Ascending aorta (tissue), 2 donors: ENCODE data around the gene COA5. TPM values are rescaled to one million over a fixed set of nuclear protein-coding genes. Genes with fewer than 3 reads are reported as not detected.
"Not testable (repeated sequence)": the region's sequence is repeated elsewhere in the genome, so short reads cannot be mapped to it uniquely, and the experiment has no call there.

Experiments
- DNase-seq, 2 donors: peaks; one replicate each; pipeline ENCODE4 v3.0.0-alpha.2; 2019; ENCODE audit warnings: low spot score in 2 of 2
- H3K27ac ChIP-seq, 2 donors: fragments of 200-600 bp; sonication (generic); one replicate each; pipeline ENCODE4 v1.5.1; 2016 to 2017; ENCODE audit warnings: mild to moderate bottlenecking in 1 of 2
- H3K27me3 ChIP-seq: fragments of 200-600 bp; sonication (generic); one replicate; pipeline ENCODE4 v1.5.1; 2017
- H3K36me3 ChIP-seq, 2 donors: fragments of 200-600 bp; sonication (generic); one replicate each; pipeline ENCODE4 v1.5.1; 2016
- H3K4me1 ChIP-seq, 2 donors: fragments of 200-600 bp; sonication (generic); one replicate each; pipeline ENCODE4 v1.5.1; 2016 to 2017; ENCODE audit warnings: mild to moderate bottlenecking in 1 of 2
- H3K4me3 ChIP-seq, 2 donors: fragments of 200-600 bp; sonication (generic); one replicate each; pipeline ENCODE4 v1.5.1; 2016 to 2017; ENCODE audit warnings: mild to moderate bottlenecking in 1 of 2
- H3K9me3 ChIP-seq, 2 donors: fragments of 200-600 bp; sonication (generic); one replicate each; pipeline ENCODE4 v1.5.1; 2016
- intact Hi-C: fragments of 100-400 bp; cut with DNase I; formaldehyde crosslinking; loops from one replicate; pipeline ENCODE4 v1.15.1; 2023
- total RNA-seq: library from RNA; depleted of rRNA; stranded (reverse); fragments of >200 nt; gene quantifications from one replicate; pipeline ENCODE4 v1.1.0, GENCODE V29; 2016
- TF ChIP-seq, protein P1 (sequence below), 3 experiments: fragments of 200-600 bp in 2 of 3; fragments of 450-650 bp in 1 of 3; sonication (generic) in 2 of 3; IDR thresholded peaks; one replicate each; pipeline ENCODE4 v1.5.1; 2016 to 2019; ENCODE audit warnings: antibody characterized with exemption in 3 of 3, mild to moderate bottlenecking in 1 of 3, moderate library complexity in 1 of 3

Gene COA5
- total RNA-seq, 1 donor from 2014 or later, result 86.3 TPM

DNA sequence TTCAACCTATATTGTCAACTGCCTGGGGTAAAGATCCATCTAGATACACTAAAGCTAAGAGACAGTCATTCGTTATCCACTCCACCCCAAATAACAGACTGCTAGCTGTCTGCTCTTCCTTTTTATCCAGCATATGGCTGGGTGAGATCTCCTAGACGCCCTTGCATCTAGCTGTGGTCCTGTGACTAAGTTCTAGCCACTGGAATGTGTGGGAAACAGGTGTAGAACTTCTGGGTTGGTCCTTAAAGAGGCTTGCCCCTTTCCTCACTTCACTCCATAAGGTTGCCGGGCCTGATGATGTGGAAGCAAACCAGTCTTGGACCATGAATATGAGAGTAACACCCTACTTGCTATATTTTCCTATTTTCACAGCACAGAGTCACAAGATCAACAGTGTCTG, 3.2 kb downstream of the COA5 start:
- Histone ChIP-seq H3K27me3 (no peaks in the 10 kb centered on the region), H3K36me3 (peaks cover 12 to 33% of the 10 kb centered on the region in 2 donors), H3K9me3 (no peaks in the 10 kb centered on the region), H3K27ac (no peak overlapping the region), H3K4me3 (no peak overlapping the region), H3K4me1 (peaks cover 14 to 21% of the 10 kb centered on the region in 2 donors)
- intact Hi-C loops, result loop anchor here (5.0 to 10.0 kb wide), 2 partner anchors 550 to 732 kb away; partner anchors contain the start of genes EIF5B, LIPT1, TSGA10 and TXNDC9
- DNase-seq, result no peak
- TF ChIP-seq, protein P1, sequence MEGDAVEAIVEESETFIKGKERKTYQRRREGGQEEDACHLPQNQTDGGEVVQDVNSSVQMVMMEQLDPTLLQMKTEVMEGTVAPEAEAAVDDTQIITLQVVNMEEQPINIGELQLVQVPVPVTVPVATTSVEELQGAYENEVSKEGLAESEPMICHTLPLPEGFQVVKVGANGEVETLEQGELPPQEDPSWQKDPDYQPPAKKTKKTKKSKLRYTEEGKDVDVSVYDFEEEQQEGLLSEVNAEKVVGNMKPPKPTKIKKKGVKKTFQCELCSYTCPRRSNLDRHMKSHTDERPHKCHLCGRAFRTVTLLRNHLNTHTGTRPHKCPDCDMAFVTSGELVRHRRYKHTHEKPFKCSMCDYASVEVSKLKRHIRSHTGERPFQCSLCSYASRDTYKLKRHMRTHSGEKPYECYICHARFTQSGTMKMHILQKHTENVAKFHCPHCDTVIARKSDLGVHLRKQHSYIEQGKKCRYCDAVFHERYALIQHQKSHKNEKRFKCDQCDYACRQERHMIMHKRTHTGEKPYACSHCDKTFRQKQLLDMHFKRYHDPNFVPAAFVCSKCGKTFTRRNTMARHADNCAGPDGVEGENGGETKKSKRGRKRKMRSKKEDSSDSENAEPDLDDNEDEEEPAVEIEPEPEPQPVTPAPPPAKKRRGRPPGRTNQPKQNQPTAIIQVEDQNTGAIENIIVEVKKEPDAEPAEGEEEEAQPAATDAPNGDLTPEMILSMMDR (IDR thresholded peaks at IDR 0.05), result no peak

DNA sequence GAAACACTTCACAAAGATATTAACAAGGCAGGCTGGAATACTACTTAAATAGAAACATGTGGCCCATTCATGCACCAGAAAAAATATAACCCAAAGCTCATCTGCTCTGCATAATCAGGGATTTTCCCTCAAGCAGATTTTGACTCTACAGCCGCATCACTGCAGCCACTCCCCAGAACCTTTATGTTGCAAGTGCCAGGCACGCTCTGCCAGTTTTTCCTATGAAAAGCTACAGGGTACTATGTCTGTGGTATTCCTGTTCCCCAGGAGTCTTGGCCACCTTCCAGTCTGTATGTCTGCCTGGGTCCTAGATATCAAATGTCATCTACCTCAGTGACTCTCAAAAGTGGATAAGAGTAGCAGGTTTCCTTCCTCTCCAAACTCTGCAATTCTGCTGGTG, 3.8 kb downstream of the COA5 start:
- TF ChIP-seq, protein P1 (IDR thresholded peaks at IDR 0.05), result no peak
- Histone ChIP-seq H3K4me1 (peaks cover 8 to 17% of the 10 kb centered on the region in 2 donors), H3K4me3 (no peak overlapping the region), H3K9me3 (no peaks in the 10 kb centered on the region), H3K36me3 (peaks cover 16 to 38% of the 10 kb centered on the region in 2 donors), H3K27me3 (no peaks in the 10 kb centered on the region), H3K27ac (no peak overlapping the region)
- no peak for DNase-seq
- intact Hi-C loops, result loop anchor here (10.0 kb wide), 1 partner anchor 550 kb away; the partner anchor contains the start of genes LIPT1 and TSGA10

DNA sequence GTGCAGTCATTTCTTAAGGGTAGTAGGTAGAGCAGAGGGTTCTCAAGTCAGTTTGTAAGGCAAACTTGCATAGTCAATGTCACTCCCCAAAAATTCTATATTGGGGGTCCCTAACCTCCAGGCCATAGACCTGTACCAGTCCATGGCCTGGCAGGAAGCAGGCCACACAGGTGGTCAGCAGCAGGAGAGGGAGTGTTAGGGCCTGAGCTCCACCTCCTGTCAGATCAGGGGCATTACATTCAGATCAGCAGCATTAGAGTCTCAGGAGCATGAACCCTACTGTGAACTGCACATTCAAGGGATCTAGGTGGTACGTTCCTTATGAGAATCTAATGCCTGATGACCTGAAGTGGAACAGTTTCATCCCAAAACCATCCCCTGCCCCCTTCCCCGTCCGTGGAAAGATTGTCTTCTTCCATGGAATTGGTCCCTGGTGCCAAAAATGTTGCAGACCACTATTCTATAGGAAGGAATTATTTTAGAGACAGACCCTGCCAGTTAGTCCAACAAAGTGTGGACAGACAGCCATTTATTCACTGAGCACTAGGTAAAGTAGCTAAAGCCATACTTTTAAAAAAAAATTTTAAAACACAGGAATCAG, 6.7 kb downstream of the COA5 start:
- Histone ChIP-seq H3K9me3 (no peaks in the 10 kb centered on the region), H3K4me3 (no peak overlapping the region), H3K36me3 (peaks cover 16 to 63% of the 10 kb centered on the region in 2 donors), H3K27ac (no peak overlapping the region), H3K27me3 (no peaks in the 10 kb centered on the region), H3K4me1 (peaks cover 0 to 7% of the 10 kb centered on the region in 2 donors)
- intact Hi-C loops, result loop anchor here (10.0 kb wide), 1 partner anchor 553 kb away; the partner anchor contains the start of genes LIPT1 and TSGA10
- no peak for DNase-seq
- TF ChIP-seq, protein P1 (IDR thresholded peaks at IDR 0.05), result peak in 2 of 3 experiments; percentile 22 to 37

DNA sequence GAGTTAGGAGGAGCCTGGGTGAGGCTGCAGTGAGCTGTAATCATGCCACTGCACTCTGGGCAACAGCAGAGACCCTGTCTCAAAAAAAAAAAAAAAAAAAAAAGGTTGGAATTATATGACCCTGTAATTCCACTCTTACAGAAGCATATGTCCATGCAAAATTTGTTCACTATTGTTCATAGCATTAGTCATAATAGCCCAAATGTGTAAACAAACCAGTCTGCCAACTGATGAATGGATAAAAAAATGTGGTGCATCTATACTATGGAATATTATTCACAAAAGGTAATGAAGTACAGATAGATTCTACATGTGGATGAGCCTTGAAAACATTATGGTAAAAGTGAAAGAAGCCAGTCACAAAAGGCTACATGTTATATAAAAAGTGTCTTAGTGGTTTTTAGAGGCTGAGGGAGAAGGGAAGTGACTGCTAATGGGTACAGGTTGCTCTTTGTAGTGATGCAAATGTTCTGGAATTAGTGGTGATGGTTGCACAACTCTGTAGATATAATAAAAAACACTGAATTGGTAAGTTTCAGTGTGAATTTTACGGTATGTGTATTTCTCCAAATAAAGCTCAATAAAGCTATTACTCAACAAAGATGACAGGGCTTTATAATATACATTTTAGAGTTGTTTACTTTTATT, 9.4 kb downstream of the COA5 start:
- Histone ChIP-seq H3K27me3 (no peaks in the 10 kb centered on the region), H3K4me1 (no peaks in the 10 kb centered on the region), H3K9me3 (no peaks in the 10 kb centered on the region), H3K4me3 (no peak overlapping the region), H3K36me3 (peaks cover 16 to 63% of the 10 kb centered on the region in 2 donors), H3K27ac (no peak overlapping the region)
- DNase-seq, result no peak
- TF ChIP-seq, protein P1 (IDR thresholded peaks at IDR 0.05), result no peak
- intact Hi-C loops, result no loop called here

DNA sequence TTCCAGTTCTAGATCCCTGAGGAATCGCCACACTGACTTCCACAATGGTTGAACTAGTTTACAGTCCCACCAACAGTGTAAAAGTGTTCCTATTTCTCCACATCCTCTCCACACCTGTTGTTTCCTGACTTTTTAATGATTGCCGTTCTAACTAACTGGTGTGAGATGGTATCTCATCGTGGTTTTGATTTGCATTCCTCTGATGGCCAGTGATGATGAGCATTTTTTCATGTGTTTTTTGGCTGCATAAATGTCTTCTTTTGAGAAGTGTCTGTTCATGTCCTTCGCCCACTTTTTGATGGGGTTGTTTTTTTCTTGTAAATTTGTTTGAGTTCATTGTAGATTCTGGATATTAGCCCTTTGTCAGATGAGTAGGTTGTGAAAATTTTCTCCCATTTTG, 13.6 kb downstream of the COA5 start:
- H3K27ac ChIP-seq, H3K27me3 ChIP-seq, H3K4me3 ChIP-seq, intact Hi-C loops, DNase-seq, H3K9me3 ChIP-seq, H3K4me1 ChIP-seq: not testable (repeated sequence)
- peaks cover 10 to 46% of the 10 kb centered on the region in 2 donors for H3K36me3 ChIP-seq

DNA sequence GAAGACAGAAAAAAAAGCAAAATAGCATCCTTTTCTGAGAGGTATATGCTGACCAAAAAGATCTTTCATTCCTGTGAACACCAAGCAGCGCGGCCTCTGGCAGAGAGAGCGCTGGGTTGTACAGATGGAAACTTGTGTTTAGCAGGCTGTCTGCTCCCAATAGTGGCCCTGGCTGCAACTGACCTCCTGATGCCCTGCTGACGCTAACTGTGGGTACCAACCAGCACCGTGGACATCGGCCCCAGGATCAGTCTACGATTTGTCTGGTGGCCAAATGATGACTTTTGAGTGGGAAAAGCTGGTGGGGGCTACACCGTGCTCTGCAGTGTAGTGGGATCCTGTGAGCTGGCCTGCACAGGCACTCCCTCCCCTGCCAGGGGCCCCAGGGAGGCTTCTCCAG, 15.7 kb downstream of the COA5 start:
- Histone ChIP-seq H3K36me3 (peaks cover 10 to 36% of the 10 kb centered on the region in 2 donors), H3K4me1 (no peaks in the 10 kb centered on the region), H3K27me3 (no peaks in the 10 kb centered on the region), H3K9me3 (no peaks in the 10 kb centered on the region), H3K4me3 (no peak overlapping the region), H3K27ac (no peak overlapping the region)
- intact Hi-C loops, result no loop called here
- TF ChIP-seq, protein P1 (IDR thresholded peaks at IDR 0.05), result no peak
- no peak for DNase-seq
